DOHH2 (cell line): ENCODE results near the gene PDE10A.

Source experiments
- H3F3A ChIP-seq: fragments of 200-600 bp; sonication (generic), shearing (Covaris generic); 2 replicates; pipeline ENCODE4 v1.6.0; 2016; ENCODE audit warnings: antibody characterized with exemption, mild to moderate bottlenecking; ENCODE audit not compliant: control insufficient read depth, insufficient read depth
- H3K27ac ChIP-seq: fragments of 200-600 bp; sonication (generic); 2 replicates; pipeline ENCODE4 v1.5.1; 2014; ENCODE audit warnings: low read depth, mild to moderate bottlenecking, low read length, moderate library complexity
- H3K27me3 ChIP-seq: fragments of 200-600 bp; sonication (generic); 2 replicates; pipeline ENCODE4 v1.6.1; 2014; ENCODE audit warnings: mild to moderate bottlenecking, low read length, mixed read lengths; ENCODE audit not compliant: control insufficient read depth
- H3K36me3 ChIP-seq: fragments of 200-600 bp; sonication (generic); 2 replicates; pipeline ENCODE4 v1.6.1; 2014; ENCODE audit warnings: mild to moderate bottlenecking, low read length, moderate library complexity, mixed read lengths; ENCODE audit not compliant: control insufficient read depth
- H3K4me1 ChIP-seq: fragments of 200-600 bp; sonication (generic); 2 replicates; pipeline ENCODE4 v1.6.1; 2014; ENCODE audit warnings: mild to moderate bottlenecking, low read length, mixed read lengths; ENCODE audit not compliant: control insufficient read depth
- H3K4me2 ChIP-seq: fragments of 200-600 bp; sonication (generic); 2 replicates; pipeline ENCODE4 v1.6.0; 2014; ENCODE audit warnings: mild to moderate bottlenecking, low read length, moderate library complexity
- H3K4me3 ChIP-seq: fragments of 200-600 bp; sonication (generic); 2 replicates; pipeline ENCODE4 v1.5.1; 2014; ENCODE audit warnings: mild to moderate bottlenecking, low read length, mixed read lengths
- H3K79me2 ChIP-seq: fragments of 200-600 bp; sonication (generic); 2 replicates; pipeline ENCODE4 v1.6.1; 2014; ENCODE audit warnings: mild to moderate bottlenecking, low read length, mixed read lengths; ENCODE audit not compliant: control insufficient read depth
- H3K9me2 ChIP-seq: fragments of 200-600 bp; sonication (generic); replicated peaks from 2 replicates; pipeline ENCODE4 v1.6.1; 2014; ENCODE audit warnings: mild to moderate bottlenecking, low read length, mixed read lengths; ENCODE audit not compliant: control insufficient read depth
- H3K9me3 ChIP-seq: fragments of 200-600 bp; sonication (generic); 2 replicates; pipeline ENCODE4 v1.6.1; 2014; ENCODE audit warnings: antibody characterized with exemption, low read length, mixed read lengths; ENCODE audit not compliant: control insufficient read depth, insufficient read depth
- H4K20me1 ChIP-seq: fragments of 200-600 bp; sonication (generic); 2 replicates; pipeline ENCODE4 v1.6.0; 2014; ENCODE audit warnings: low read depth, mild to moderate bottlenecking, antibody characterized with exemption, low read length, moderate library complexity; ENCODE audit not compliant: control insufficient read depth, insufficient read depth
- CTCF ChIP-seq: fragments of 200-600 bp; sonication (generic); IDR thresholded peaks from one replicate; pipeline ENCODE4 v1.5.1; 2014; ENCODE audit warnings: antibody characterized with exemption, mild to moderate bottlenecking, low read depth, low read length; ENCODE audit not compliant: poor library complexity, severe bottlenecking
- EZH2phosphoT487 ChIP-seq: fragments of 200-600 bp; sonication (generic); IDR thresholded peaks from 2 replicates; pipeline ENCODE4 v1.6.1; 2017; ENCODE audit warnings: borderline replicate concordance, mild to moderate bottlenecking, antibody characterized with exemption, low read length, moderate library complexity, mixed read lengths

PDE10A gene

GRCh38 chr6:165634101-165634880 is 28.8 kb downstream of the PDE10A start:
- Histone ChIP-seq H3K4me3 (no peak overlapping the region), H3K27ac (no peak overlapping the region), H3K79me2 (no peaks in the 10 kb centered on the region), H3K27me3 (no peaks in the 10 kb centered on the region), H3K4me2 (no peak overlapping the region), H3F3A (no peaks in the 10 kb centered on the region), H4K20me1 (no peaks in the 10 kb centered on the region), H3K9me2 (no peaks in the 10 kb centered on the region), H3K4me1 (no peaks in the 10 kb centered on the region), H3K36me3 (no peaks in the 10 kb centered on the region), H3K9me3 (no peaks in the 10 kb centered on the region)
- TF ChIP-seq CTCF (no peak), EZH2phosphoT487 (no peak)

- Histone ChIP-seq H4K20me1 (no peaks in the 10 kb centered on the region), H3K4me1 (no peaks in the 10 kb centered on the region), H3K27me3 (no peaks in the 10 kb centered on the region), H3F3A (no peaks in the 10 kb centered on the region), H3K9me2 (no peaks in the 10 kb centered on the region), H3K4me2 (no peak overlapping the region), H3K9me3 (no peaks in the 10 kb centered on the region), H3K36me3 (no peaks in the 10 kb centered on the region), H3K79me2 (no peaks in the 10 kb centered on the region), H3K27ac (no peak overlapping the region), H3K4me3 (no peak overlapping the region)
- TF ChIP-seq CTCF (no peak), EZH2phosphoT487 (no peak)
Observed at GRCh38 chr6:165632194-165632593, 30.8 kb downstream of the PDE10A start.

GRCh38 chr6:165630544-165630953 is 32.5 kb downstream of the PDE10A start:
- Histone ChIP-seq H3K36me3 (no peaks in the 10 kb centered on the region), H4K20me1 (no peaks in the 10 kb centered on the region), H3K4me2 (no peak overlapping the region), H3F3A (no peaks in the 10 kb centered on the region), H3K4me3 (no peak overlapping the region), H3K4me1 (no peaks in the 10 kb centered on the region), H3K9me3 (no peaks in the 10 kb centered on the region), H3K27ac (no peak overlapping the region), H3K27me3 (no peaks in the 10 kb centered on the region), H3K9me2 (no peaks in the 10 kb centered on the region), H3K79me2 (no peaks in the 10 kb centered on the region)
- TF ChIP-seq CTCF, result no peak
- no peak for TF ChIP-seq EZH2phosphoT487
